ENCODE results near the gene HLA-C. TPM values are rescaled to one million over a fixed set of nuclear protein-coding genes. Genes with fewer than 3 reads are reported as not detected.
"Not testable (repeated sequence)": the region's sequence is repeated elsewhere in the genome, so short reads cannot be mapped to it uniquely, and the experiment has no call there.

Gene HLA-C
- total RNA-seq, 3 donors from 2014 or later: 206 to 546 (median 359) TPM

DNA sequence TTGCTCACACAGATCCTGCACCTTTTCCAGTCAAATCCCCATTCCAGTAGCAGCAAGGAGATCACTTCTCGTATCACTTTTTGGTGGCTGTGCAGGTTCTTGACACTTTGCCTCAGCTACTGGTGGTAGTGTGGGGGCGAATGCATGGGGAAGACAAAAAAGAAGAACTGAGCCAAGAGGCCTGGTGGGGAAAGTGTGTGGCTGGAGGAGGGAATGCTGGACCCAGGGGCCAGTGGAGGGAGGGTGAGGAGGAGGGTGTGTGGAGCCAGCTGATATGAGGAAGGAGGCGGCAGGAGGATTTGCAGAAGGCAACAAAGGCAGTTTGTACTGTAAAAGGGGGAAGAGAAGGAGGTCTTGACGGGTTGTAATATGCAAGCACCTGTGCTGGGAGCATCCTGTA is 15.7 kb upstream of the HLA-C start:
- no peak for DNase-seq (ENCODE audit: low spot score in 2 of 2)
- no peaks in the 10 kb centered on the region for H3K9me3 ChIP-seq
- H3K4me1 ChIP-seq: no peaks in the 10 kb centered on the region
- no peaks in the 10 kb centered on the region for H3K36me3 ChIP-seq
- H3K27me3 ChIP-seq: no peaks in the 10 kb centered on the region
- intact Hi-C loops (cut with DNase I; ENCODE audit: low total_unique reads): no loop called here
- TF ChIP-seq, protein P1, sequence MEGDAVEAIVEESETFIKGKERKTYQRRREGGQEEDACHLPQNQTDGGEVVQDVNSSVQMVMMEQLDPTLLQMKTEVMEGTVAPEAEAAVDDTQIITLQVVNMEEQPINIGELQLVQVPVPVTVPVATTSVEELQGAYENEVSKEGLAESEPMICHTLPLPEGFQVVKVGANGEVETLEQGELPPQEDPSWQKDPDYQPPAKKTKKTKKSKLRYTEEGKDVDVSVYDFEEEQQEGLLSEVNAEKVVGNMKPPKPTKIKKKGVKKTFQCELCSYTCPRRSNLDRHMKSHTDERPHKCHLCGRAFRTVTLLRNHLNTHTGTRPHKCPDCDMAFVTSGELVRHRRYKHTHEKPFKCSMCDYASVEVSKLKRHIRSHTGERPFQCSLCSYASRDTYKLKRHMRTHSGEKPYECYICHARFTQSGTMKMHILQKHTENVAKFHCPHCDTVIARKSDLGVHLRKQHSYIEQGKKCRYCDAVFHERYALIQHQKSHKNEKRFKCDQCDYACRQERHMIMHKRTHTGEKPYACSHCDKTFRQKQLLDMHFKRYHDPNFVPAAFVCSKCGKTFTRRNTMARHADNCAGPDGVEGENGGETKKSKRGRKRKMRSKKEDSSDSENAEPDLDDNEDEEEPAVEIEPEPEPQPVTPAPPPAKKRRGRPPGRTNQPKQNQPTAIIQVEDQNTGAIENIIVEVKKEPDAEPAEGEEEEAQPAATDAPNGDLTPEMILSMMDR (IDR thresholded peaks at IDR 0.05): no peak
- TF ChIP-seq POLR2A (IDR thresholded peaks at IDR 0.05) (no peak), POLR2AphosphoS5 (IDR thresholded peaks at IDR 0.05) (no peak)
- H3K27ac ChIP-seq: no peak overlapping the region
- H3K4me3 ChIP-seq: no peak overlapping the region

DNA sequence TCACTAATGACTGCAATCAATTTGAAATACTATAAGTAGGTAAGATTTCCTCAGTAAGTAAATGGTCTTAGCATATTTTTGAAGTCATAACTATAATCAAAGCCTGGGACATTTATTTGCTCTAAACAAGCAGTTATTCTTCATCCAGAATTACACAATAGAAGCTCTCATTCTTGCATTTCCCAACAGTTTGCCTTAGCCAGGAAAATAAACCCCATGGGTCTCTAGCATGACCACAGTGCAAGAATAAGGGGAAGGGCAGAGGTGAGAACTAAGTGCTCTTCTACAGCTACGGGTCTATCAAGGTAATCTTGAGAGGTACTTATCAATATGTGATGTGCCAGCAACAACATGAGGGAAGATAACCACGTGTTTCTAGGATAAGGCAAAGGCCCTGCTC is 14.1 kb upstream of the HLA-C start:
- DNase-seq (ENCODE audit: low spot score in 2 of 2): no peak
- Histone ChIP-seq H3K4me3 (no peak overlapping the region), H3K9me3 (no peaks in the 10 kb centered on the region), H3K27ac (no peak overlapping the region), H3K36me3 (no peaks in the 10 kb centered on the region), H3K4me1 (no peaks in the 10 kb centered on the region), H3K27me3 (no peaks in the 10 kb centered on the region)
- intact Hi-C loops (cut with DNase I; ENCODE audit: low total_unique reads): no loop called here
- TF ChIP-seq POLR2A (IDR thresholded peaks at IDR 0.05) (no peak), POLR2AphosphoS5 (IDR thresholded peaks at IDR 0.05) (no peak)
- TF ChIP-seq, protein P1 (IDR thresholded peaks at IDR 0.05): no peak

DNA sequence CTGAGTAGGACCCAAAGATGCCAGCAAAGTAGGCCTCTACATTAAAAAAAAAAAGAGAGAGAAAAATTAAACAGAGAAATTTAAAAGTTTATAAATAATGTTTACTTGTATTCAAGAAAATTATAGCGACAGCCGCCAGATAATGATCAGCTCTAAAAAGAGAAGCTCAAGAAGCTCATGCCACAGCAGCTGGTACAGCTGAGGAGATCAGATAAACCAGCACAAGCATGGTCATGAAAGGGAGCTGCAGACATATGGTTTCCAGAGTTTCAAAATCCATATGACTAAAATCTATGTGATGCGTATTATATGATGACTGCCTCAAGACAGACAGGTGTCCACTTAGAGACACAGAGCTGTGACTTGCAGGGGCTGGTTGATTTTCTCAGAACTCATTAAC is 13.6 kb upstream of the HLA-C start:
- no peaks in the 10 kb centered on the region for H3K36me3 ChIP-seq
- no peak for DNase-seq (ENCODE audit: low spot score in 2 of 2)
- H3K27ac ChIP-seq: no peak overlapping the region
- no peaks in the 10 kb centered on the region for H3K27me3 ChIP-seq
- TF ChIP-seq POLR2A (IDR thresholded peaks at IDR 0.05) (no peak), POLR2AphosphoS5 (IDR thresholded peaks at IDR 0.05) (no peak)
- TF ChIP-seq, protein P1 (IDR thresholded peaks at IDR 0.05): no peak
- H3K4me1 ChIP-seq: no peaks in the 10 kb centered on the region
- H3K9me3 ChIP-seq: no peaks in the 10 kb centered on the region
- H3K4me3 ChIP-seq: no peak overlapping the region
- intact Hi-C loops (cut with DNase I; ENCODE audit: low total_unique reads): no loop called here

DNA sequence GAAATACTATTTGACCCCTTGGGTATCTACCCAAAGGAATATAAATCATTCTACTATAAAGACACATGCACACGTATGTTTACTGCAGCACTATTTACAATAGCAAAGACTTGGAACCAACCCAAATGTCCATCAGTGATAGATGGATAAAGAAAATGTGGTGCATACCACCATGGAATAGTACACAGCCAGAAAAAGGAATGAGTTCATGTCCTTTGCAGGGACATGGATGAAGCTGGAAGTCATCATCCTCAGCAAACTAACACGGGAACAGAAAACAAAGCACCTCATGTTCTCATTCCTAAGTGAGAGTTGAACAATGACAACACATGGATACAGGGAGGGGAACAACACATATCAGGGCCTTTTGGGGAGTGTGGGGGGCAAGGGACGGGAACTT is 7.8 kb upstream of the HLA-C start:
- H3K27me3 ChIP-seq; H3K27ac ChIP-seq; H3K4me3 ChIP-seq; intact Hi-C loops (cut with DNase I; ENCODE audit: low total_unique reads); DNase-seq (ENCODE audit: low spot score in 2 of 2); H3K36me3 ChIP-seq; H3K4me1 ChIP-seq; H3K9me3 ChIP-seq: not testable (repeated sequence)

DNA sequence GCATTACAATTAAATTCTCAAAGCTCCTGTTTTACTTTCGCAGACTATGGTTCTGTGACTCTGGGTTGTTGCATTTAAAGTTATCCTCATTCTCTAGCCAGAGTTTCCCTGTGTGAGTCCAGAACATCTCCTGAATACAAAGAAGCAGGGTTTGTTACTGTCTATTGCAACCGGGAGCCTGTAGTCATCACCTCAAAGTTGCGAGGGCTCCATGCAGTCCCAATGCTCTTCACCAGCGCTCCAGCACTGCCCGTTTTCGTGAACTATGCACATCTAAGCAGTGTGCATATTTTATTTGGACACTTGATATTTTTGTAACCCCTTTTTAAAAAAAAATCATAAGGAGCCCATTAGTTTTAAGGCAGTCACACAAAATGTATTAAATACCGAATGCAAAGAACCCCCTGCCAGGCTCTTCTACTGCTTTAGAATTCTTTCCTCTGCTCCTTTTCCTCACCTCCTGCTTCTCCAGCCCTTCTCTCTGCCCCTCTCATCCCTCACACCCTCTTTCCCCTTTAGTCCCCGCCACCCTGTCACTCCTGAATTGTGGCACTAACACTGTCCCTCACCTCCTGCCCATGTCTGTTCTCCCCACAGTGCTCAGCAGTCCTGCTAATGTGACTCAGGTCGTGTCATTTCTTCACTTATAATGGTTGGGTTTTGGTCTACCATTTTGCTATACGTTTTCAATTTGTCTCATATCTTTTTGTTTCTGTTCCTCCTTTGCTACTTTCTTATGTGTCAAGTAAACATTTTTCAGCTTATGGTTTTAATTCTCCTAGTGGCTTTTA is 1.1 kb upstream of the HLA-C start:
- peak overlapping the region; percentile 86 to 100 for H3K27ac ChIP-seq
- no peak for DNase-seq (ENCODE audit: low spot score in 2 of 2)
- TF ChIP-seq, protein P1 (IDR thresholded peaks at IDR 0.05): no peak
- TF ChIP-seq POLR2AphosphoS5 (IDR thresholded peaks at IDR 0.05) (no peak), POLR2A (IDR thresholded peaks at IDR 0.05) (no peak)
- H3K36me3 ChIP-seq: no peaks in the 10 kb centered on the region
- peak overlapping the region; percentile 50 to 94 (median 68) for H3K4me3 ChIP-seq
- H3K27me3 ChIP-seq: no peaks in the 10 kb centered on the region
- H3K9me3 ChIP-seq: no peaks in the 10 kb centered on the region
- no peaks in the 10 kb centered on the region for H3K4me1 ChIP-seq
- intact Hi-C loops (cut with DNase I; ENCODE audit: low total_unique reads): no loop called here

Measured in breast epithelium (tissue), 4 donors.